ENCODE results near the gene PDE3A.

The PDE3A gene

DNA sequence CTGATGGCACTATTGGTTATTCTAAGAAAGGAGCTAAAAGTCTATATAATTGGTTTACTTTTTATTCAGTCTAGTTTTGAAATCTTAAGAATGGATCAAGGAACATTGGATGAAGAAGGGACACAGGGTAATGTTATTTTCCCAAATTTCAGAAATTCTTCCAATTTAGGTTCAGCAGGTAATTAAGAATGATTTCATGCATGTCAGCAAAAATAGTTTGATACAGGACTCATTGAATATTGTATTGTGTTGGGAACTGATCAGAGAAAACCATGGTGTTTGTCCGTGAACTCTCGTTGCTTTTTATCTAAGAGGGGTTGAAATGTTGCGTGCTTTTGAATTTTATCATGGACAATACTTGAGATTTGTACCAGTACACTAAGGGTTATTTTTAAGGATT is 58.6 kb downstream of the PDE3A start:
- DNase-seq, result no peak

DNA sequence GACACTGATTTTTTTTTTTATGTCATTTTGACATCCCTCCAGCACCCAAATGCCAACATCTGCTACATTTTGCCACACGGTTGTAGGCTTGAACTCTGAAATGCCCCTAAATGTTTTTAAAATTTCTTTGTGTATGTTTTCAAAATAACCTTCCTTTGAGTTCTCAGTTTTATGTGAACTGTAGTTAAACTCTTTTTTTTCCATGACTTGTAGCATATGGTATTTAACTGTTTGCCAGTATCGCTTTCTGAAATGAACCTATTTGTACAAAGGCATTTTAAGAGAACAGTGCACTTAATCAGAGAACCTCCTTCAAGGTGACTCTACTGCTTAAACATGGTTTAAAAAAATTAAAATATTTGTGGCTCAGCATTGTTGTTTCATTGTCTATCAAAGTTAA is 61.5 kb downstream of the PDE3A start:
- DNase-seq, result no peak

DNA sequence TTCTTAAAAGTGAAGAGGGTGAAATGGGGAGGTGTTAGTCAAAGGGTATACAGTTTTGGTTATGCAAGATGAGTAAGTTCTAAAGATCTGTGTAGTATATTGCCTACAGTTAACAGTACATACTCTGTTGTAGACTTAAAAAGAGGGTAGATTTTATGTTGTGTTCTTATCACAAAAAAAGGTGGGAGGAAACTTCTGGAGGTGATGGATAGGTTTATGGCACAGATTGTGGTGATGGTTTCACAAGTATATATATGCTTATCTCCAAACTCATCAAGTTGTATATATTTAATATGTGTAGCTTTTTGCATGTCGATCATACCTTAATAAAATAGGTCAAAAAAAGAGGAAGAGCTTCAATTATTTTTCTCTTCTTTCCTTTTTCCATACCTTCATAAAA is 64.0 kb downstream of the PDE3A start:
- DNase-seq, result no peak

DNA sequence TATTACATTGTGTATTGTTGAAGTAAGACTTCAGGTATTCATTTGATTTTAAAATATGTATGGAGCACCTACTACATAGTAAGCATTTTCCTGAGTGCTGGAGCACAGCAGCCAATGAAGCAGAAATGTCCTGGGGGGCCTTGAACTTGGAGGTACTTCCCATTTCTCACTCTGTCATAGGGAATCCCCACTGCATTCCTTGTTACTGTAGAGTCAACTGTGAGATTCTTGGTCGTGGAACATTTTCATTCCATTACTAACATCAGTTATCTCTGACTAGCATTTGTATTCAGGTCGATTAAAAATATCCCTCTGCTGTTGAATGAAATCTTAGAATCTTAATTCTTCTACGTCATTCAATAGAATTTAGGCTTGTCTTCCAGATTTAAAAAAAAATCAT is 66.7 kb downstream of the PDE3A start:
- no peak for DNase-seq

DNA sequence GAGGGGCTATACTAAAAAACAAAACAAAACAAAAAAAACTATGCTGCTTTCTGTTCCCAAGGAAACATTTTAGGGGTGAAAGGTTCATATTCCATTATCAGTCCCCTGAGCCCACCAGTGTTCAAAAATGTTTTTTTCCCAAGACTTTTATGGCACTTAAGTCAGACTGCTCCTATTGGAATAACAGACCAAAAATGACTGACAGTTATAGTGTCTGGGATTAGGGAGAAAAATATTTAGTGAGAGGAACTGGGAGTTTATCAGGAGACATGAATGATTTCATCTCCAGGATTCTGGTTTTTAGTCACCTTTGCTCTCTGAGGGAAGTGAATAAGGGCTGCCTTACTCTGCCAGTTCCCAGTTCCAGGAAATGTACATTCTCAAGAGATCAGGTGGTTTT is 68.0 kb downstream of the PDE3A start:
- no peak for DNase-seq

DNA sequence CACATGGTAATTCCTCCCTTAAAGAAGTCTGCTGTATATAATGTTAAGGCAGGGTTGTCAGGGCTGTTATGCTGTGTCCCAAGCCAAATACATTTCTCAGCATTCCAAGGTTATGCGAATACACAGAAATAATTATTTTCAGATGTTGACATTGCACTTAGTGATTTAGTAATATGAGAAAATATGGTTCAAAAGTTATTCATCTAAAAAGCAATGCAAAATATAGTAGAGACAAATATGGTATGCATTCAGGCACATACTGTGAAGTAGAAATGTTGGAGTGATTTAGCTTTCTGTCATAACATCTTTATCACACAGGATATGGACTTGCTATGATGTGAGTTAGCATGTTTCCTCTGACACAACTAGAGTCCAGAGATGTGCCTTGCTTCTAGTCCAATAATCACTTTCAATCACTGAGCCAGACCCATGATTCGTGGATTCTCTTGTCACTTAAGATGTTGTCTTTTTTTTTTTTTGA is 70.0 kb downstream of the PDE3A start:
- no peak for DNase-seq

DNA sequence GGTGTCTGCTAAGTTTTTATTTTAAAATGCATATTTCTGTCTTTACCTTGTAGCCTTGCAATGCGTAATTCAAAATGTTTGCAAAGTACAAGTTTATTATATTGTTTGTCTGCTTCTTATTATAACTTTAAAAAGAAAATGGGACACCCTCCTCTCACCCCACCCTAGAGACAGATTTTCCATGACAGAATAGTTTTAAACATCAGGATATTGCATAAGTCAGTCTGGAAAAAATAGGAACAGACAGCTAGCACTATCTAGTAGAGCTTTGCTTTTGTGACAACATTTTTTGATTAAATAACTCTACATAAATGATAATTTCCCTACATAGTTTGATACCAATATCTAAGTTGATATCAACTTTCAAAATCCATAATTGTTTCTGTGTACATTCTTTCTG is 71.3 kb downstream of the PDE3A start:
- DNase-seq, result no peak

DNA sequence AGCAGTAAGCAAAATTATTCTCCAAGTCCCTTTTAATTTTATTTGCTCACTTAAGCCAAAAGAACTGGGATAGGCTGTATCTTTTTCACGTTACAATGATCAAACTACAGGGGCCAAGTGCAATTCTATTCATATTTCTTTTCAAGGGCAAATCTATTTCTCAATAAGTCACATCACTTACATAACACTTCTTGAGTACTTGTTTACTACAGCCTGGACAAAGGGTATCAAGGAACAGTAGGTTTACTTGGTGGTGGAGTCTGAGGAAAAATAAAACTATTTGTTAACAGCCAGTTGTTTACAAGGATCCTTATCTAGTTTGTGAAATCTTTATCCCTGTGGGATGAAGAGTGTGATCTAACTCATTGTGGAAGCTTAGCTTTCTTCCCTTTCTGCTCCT is 72.1 kb downstream of the PDE3A start:
- DNase-seq, result no peak

DNA sequence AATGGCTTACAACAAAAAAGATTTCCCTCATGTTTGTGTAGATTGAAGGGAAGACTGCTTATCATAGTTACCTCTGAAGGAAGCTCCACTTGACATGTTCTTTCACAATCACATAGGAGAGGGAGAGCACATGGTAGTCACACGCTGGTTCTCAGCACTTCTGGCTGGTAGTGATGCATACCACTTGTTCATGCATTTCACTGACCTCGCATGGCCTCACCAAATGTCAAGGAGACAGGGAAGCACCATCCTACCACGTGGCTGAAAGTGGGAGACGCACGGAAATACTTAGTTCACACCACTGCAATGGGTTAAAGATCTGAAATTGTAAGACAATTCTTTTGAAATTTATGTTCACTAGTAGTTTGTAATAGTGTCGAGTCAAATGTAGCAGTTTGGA is 74.0 kb downstream of the PDE3A start:
- no peak for DNase-seq

DNA sequence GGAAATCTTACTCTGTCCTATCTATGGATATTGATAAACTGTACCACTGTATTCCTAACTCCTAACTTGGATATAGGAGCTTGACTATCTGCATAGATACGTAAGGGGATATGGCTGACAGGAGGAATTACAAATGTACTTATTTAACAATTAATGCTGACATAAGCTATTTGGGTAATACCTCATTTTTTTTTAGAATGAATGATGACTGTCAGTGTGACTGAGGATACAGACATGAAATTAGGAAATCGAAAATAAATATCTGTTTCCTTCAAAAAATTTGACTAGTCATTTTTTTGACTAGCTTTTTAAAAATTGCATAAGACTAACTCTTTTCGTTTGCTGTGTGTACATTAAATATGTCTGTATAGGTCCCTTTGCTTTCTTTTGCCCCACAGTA is 74.9 kb downstream of the PDE3A start:
- no peak for DNase-seq

DNA sequence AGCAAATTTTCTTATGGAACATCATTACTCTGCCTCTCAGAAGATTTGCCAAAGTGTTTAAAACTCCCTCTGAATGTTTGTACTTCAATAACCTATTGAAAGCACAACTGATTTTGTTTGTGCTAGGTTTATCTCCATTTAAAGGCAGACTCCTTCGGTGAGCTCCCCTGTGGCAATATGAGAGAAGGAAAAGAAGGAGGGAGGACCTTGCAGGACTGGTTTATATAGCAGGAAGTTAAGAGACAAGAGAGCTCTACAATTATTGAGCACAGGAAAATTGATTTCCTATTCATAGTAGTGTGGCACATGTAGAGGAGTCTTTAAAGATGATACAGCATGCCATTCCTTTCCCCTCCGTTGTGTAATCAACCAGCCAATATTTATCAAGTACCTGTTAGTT is 75.5 kb downstream of the PDE3A start:
- DNase-seq, result no peak

DNA sequence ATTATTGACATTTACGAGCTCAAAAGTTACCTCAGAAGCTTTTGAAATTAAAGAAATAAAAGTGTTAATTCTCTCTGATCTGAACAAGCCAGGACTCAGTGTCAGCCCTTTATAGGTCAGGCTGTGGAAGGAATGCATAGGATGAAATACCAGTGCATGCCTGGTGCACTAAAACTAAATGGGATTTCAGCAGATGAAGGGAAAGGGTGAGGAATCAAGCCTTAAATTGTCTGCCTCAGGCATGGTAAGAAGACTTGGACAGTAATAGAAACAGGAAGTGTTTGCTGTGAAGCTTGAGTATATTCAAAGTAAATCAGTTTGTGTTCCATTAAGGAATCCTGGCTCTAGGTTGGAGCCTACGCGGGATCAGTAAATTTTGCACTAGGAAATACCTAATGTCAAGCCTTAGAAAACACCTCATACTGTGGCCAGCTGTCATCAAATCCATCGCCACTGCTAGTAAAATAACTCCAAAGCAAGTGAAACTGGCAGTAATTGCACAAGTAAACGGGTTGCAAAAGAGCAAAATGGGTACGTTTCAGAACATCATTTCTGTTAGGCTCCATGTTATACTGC is 76.3 kb downstream of the PDE3A start:
- no peak for DNase-seq

DNA sequence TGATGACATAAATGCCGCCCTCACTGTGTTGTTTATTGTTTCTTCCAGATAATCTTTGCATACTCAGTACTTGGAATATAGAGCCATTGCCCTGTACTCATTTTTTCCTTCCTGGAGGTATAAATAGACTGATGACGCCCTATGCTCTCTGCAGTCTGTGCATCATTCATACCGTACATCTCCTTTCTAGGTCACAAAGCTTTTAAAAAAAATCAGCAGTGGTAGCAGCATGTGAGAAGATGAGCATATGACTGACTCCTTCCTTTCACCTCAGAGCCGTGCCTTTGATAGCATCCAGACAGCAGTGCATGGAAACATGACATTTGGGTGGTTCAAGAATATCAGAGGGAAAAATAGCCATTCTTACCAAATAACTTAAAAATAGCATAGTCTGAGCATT is 77.3 kb downstream of the PDE3A start:
- no peak for DNase-seq

DNA sequence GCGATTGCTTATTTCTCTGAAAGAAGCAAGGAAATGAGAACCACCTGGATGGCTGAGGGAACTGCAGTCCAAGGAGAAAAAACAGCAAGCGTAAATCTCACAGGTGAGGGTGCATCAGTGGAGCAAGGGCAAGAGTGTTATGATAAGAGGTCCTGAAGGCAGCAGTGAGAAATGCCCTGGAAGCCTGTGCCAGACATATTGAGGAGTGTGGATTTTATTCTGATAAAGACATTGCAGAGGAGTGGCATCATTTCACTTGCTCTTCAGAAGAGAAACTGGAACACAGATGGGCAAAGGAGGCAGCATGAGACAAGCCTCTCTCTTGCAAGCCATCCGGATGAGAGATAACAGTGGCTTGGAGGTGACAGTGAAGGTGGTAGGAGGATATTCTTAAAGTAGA is 78.5 kb downstream of the PDE3A start:
- no peak for DNase-seq

DNA sequence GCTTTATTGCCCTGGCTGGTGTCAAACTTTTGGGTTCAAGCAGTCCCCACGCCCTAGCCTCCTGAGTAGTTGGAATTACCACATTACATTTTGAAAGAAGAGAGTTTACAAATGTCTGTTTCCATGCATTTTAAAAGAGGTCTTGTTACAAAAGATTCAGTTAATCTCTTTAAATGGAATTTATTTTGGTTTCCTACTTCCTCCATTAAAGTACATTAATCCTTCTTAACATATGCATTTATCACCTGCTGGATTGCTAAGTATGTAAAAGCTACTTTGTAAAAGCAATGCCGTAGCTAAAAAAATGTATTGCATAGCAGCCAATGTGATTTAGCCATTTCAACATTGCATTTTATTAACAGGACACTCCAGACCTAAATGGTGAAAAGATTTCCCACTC is 80.4 kb downstream of the PDE3A start:
- DNase-seq, result no peak

DNA sequence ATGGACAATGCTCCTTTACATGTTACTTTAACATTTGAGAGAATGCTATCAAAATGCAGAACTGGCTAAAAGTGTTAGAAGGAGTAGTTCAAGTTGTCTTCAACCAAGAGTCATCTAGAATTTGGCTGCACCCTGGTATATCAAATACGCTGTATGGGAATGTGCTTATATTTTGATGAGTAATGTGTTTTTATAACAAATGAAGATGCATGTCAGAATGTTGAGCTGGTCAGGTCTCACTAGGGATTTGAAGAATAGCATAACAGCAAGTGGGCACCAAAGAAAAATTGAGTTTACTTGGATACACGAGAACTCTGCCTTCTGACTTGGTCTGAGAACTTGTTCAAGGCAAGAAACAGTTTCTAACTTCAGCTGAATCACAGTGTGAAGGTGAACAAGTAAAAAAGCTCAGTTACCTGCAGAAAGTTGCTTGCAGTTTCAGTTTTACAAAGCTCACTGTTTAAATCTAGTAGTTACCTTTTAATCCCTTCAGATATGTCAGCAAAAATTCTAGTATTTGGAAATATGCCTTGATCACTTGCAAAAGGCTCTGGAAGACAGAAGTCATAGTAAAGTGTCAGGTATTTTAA is 82.3 kb downstream of the PDE3A start:
- no peak for DNase-seq

DNA sequence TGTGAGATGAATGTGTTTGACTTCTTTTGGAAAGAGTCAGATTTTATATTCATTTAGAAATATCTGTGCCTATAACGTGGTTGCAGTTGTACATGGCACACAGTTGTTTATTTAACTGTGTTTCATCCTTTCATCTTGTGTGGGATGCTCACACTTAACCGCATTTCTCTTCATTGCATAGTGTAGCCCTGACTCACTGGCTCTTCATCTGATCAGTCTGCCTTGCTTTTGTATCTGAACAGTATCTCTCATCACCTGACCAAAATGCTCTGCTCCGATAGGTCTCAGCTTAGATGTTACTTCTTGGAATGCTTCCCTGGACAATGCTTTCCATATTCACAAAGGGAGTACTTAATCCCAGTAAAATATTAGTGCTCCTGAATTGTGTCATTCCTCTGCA is 83.4 kb downstream of the PDE3A start:
- DNase-seq, result no peak

DNA sequence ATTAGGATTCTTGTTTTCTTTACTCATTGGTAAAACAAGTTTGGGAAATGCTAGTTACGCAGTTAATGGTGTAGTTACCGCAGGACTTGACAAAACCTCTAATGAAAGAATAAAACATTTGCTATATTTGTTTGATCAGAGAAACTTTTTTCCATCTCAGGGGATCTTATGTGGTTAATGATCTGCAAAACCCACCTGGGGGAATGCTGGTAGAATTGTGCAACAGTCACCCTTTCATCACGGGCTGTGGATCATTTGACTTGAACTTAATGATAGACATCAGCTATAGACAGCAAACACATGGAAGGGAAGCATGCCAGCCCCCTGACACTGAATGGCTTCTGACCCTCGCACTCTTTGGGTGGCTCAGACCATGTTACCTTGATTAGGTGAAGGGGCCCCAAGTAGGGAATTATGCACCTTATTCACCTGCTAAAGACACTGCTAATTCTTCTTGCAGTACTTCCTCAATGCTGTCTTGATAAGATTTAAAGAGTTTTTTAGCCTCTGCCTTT is 84.2 kb downstream of the PDE3A start:
- DNase-seq, result no peak

DNA sequence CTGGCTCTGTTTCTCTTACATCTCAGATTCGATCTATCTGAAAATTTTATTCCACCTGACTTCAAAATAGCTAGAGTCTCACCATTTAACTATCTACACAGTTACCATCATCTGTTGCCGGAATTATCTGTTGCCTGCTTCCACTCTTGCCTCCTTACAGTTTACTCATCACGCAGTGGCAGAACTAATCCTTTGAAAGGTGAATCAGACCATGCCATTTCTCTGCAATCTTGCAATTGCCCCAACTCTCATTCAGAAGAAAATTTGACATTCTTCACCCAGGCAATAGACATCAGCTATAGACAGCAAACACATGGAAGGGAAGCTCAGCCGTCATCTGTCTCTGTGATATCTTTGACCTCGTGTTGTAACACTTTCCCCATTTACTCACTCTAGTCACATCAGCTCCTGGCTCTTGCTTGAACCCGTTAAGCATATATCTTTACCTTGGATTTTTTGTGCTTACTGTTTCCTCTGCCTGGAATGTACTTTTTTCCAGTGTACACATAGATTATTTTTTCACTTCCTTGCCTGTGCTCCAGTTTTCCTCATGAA is 85.5 kb downstream of the PDE3A start:
- DNase-seq, result no peak

DNA sequence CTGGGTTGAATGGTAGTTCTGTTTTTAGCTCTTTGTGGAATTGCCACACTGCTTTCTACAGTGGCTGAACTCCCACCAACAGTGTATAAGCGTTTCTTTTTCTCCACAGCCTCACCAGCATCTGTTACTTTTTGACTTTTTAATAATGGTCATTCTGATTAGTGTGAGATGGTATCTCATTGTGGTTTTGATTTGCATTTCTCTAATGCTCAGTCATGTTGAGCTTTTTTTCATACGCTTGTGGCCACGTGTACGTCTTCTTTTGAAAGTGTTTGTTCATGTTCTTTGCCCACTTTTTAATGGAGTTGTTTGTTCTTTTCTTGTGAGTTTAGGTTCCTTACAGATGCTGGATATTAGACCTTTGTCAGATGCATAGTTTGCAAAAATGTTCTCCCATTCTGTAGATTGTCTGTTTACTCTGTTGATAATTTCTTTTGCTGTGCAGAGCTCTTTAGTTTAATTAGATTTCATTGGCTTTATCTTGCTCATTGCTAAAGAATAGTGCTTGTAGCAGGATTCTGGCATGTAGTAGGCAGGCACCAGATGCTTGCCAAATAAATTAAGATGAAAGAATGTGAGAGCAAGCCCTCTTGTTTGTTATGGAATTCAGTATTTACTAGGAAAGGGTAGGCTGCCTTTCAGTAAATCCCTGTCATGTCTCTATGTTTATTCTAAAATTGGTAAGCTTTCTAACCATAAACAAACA is 86.8 kb downstream of the PDE3A start:
- no peak for DNase-seq

DNA sequence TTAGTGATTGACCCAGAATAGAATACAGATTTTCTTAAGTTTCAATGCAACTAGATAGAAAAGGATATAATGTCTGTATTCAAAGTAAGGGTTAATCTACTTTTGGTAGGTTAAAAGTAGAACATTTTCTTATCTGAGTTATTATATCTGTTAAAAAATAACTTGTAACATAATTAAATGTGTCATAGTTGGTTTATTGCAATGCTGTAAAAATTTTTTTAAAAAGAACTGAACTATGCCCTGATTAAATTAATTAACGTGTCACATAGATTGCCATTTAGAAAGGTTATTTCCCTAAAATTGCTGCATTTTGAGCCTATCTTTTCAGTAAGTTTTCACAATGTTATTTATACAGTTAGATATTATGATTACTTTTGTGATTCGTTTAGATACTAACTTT is 89.2 kb downstream of the PDE3A start:
- DNase-seq, result no peak

DNA sequence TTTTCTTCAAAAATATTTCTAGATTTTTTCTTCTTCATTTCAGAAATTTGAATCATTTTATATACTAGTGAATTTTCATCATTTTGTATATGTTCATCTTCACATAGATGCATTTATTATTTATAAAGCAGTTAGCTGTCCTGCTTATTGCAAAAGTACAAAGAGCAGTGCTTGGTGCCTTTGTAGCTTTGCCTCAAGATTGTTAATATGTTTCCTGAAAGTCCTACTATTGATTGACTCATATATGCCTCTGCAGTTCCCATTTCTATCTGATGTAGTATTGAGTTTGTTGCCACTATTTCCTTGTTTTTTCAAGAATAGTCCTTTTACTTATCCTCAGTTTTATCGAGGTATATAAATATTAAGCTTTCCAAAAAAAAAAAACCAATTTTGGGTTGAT is 89.7 kb downstream of the PDE3A start:
- DNase-seq, result no peak

DNA sequence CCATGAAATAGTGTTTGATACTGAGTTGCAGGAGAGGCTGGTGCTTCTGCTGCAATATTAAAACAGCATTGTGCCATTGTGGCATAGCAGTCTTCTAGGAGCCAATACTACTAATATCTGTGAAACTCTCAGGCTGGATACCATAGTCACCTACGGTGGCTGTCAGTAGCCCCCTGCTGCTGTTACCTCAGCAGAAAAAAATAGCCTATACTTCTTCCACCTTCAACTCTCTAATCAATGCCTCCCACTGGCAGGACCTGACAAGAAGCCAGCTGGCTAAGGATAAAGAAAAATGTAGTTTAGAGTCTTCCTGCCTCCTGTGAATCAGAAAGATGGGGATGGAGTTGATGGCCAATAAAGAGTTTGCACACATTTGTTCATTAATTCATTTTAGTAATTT is 91.6 kb downstream of the PDE3A start:
- DNase-seq, result no peak

DNA sequence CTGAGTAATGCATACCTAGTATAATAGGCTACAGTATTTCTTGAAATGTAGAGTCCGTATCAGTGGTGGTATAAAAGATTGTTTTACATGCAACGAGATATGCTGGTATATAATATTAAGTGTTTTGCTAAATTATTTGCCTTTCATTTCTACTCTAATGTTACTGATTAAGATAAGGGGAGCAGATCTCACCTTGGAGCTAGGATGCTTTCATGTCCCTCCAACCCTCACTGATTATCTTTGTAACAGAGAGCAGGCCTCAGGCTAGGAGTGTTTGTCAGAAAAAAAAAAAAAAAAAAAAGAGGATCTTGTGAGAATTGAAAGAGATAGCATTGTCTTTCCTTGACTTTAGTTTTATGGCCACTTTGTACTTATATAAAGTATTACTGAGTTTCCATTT is 92.6 kb downstream of the PDE3A start:
- no peak for DNase-seq

All from activated naive CD4-positive, alpha-beta T cell treated with anti-CD3 and anti-CD28 coated beads, Interleukin-2, amount 50 U/mL, for 16 hours (primary cell).